Measurements from ENCODE around the gene SEMA4G. TPM values are rescaled to one million over a fixed set of nuclear protein-coding genes. Genes with fewer than 3 reads are reported as not detected.

SEMA4G gene
- total RNA-seq, 2 donors from 2014 or later = 0.53 to 0.79 TPM

Other genes starting within 250 kb of the SEMA4G start
- under 1 TPM; 0.38 to 0.90 TPM for gene PAX2, start 223.9 kb upstream of the SEMA4G start, total RNA-seq
- gene SLF2, start 56.5 kb upstream of the SEMA4G start, total RNA-seq = 10 to 100 TPM; 47.4 to 52.6 TPM
- gene MRPL43, start 18.0 kb downstream of the SEMA4G start, total RNA-seq = 10 to 100 TPM; 38.2 to 41.7 TPM
- 10 to 100 TPM; 12.0 to 12.3 TPM for gene TWNK, start 18.0 kb downstream of the SEMA4G start, total RNA-seq
- gene LZTS2, start 30.3 kb downstream of the SEMA4G start, total RNA-seq = 10 to 100 TPM; 12.0 to 14.1 TPM
- gene PDZD7, start 61.6 kb downstream of the SEMA4G start, total RNA-seq = under 1 TPM; 0.12 to 0.44 TPM
- 10 to 100 TPM; 23.5 to 24.2 TPM for gene SFXN3, start 61.7 kb downstream of the SEMA4G start, total RNA-seq
- under 1 TPM; 0.49 to 0.53 TPM for gene KAZALD1, start 92.5 kb downstream of the SEMA4G start, total RNA-seq
- not detected for gene TLX1, start 161.8 kb downstream of the SEMA4G start, total RNA-seq

Measured in activated T-cell treated with anti-CD3 and anti-CD28 coated beads, Interleukin-2, amount 50 U/mL, for 72 hours (primary cell).